PC-3 (cell line): Measurements from ENCODE around the gene GNL3.

ENCODE experiments used
- EZH2phosphoT487 ChIP-seq: fragments of 300-600 bp; sonication (generic); IDR thresholded peaks from 2 replicates; pipeline ENCODE4 v1.6.1; 2018; ENCODE audit warnings: mild to moderate bottlenecking, antibody characterized with exemption, low read length, borderline replicate concordance
- TF ChIP-seq, protein P1 (sequence below): fragments of 300-600 bp; sonication (generic); conservative IDR thresholded peaks from 2 replicates; pipeline ENCODE4 v1.5.1; 2017; ENCODE audit warnings: antibody characterized with exemption, low read depth, mild to moderate bottlenecking, low read length

- TF ChIP-seq, protein P1, sequence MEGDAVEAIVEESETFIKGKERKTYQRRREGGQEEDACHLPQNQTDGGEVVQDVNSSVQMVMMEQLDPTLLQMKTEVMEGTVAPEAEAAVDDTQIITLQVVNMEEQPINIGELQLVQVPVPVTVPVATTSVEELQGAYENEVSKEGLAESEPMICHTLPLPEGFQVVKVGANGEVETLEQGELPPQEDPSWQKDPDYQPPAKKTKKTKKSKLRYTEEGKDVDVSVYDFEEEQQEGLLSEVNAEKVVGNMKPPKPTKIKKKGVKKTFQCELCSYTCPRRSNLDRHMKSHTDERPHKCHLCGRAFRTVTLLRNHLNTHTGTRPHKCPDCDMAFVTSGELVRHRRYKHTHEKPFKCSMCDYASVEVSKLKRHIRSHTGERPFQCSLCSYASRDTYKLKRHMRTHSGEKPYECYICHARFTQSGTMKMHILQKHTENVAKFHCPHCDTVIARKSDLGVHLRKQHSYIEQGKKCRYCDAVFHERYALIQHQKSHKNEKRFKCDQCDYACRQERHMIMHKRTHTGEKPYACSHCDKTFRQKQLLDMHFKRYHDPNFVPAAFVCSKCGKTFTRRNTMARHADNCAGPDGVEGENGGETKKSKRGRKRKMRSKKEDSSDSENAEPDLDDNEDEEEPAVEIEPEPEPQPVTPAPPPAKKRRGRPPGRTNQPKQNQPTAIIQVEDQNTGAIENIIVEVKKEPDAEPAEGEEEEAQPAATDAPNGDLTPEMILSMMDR, result no peak
- no peak for TF ChIP-seq EZH2phosphoT487
Observed at GRCh38 chr3:52685709-52686691, at the start of gene GNL3, which contains the start of gene PBRM1.
